ENCODE results near the gene GLB1L. TPM values are rescaled to one million over a fixed set of nuclear protein-coding genes. Genes with fewer than 3 reads are reported as not detected.

GLB1L gene
- total and polyA plus RNA-seq, 2 of the 8 experiments (the other 6 are each of a cell fraction or from before 2014, with no cell fraction given): 3.7 to 4.0 TPM

- Histone ChIP-seq H4K91ac (replicated peaks; ENCODE audit: insufficient read length, low read length) (no peak overlapping the region), H3K18ac (ENCODE audit: extremely low read depth, low read length) (no peak overlapping the region), H3K9me3 (ENCODE audit: insufficient read depth in 2 of 2, low read depth in 1 of 2, low read length in 1 of 2) (no peaks in the 10 kb centered on the region), H3K36me3 (ENCODE audit: control insufficient read depth in 2 of 4, insufficient read depth in 4 of 4, low read length in 3 of 4) (no peaks in the 10 kb centered on the region), H3K4ac (replicated peaks; ENCODE audit: insufficient read length, low read depth, low read length) (no peak overlapping the region), H2AFZ (ENCODE audit: low read length) (no peak overlapping the region), H3K14ac (ENCODE audit: insufficient read length) (no peak overlapping the region), H3K56ac (replicated peaks; ENCODE audit: insufficient read length, low read depth, low read length) (no peak overlapping the region), H4K8ac (ENCODE audit: extremely low read depth, insufficient read depth, low read length) (no peak overlapping the region), H2BK5ac (ENCODE audit: low read depth, low read length) (no peak overlapping the region), H3K23ac (ENCODE audit: insufficient read length) (no peak overlapping the region), H2BK20ac (ENCODE audit: low read length) (no peak overlapping the region), H2AK5ac (ENCODE audit: low read depth, low read length) (no peak overlapping the region), H3K27me3 (replicated peaks in 1 of 4; ENCODE audit: control insufficient read depth in 3 of 4, extremely low read depth in 1 of 4, insufficient read depth in 3 of 4, low read length in 3 of 4) (peaks cover 0 to 4% (median 2%) of the 10 kb centered on the region in 4 experiments; a peak in 3 of 7 replicates), H4K5ac (ENCODE audit: insufficient read length, low read depth, low read length) (no peak overlapping the region), H2BK120ac (replicated peaks; ENCODE audit: low read depth, low read length) (no peak overlapping the region), H3K23me2 (ENCODE audit: low read depth, low read length) (no peaks in the 10 kb centered on the region), H3K79me2 (ENCODE audit: control insufficient read depth in 1 of 2, insufficient read depth in 2 of 2, low read length in 2 of 2) (no peaks in the 10 kb centered on the region), H3K4me1 (replicated peaks in 1 of 4; ENCODE audit: control insufficient read depth in 3 of 4, insufficient read depth in 4 of 4, low read length in 3 of 4) (no peaks in the 10 kb centered on the region), H3K79me1 (ENCODE audit: low read depth, low read length) (no peaks in the 10 kb centered on the region), H2BK12ac (ENCODE audit: low read depth, low read length) (no peak overlapping the region), H3K27ac (ENCODE audit: low read depth, low read length) (no peak overlapping the region), H3K9ac (replicated peaks in 1 of 4; ENCODE audit: extremely low read depth in 1 of 4, low read depth in 3 of 4, low read length in 3 of 4) (no peak overlapping the region), H3K4me3 (ENCODE audit: extremely low read depth in 1 of 4, insufficient read depth in 2 of 4, low read depth in 3 of 4, low read length in 4 of 4) (no peak overlapping the region), H3K4me2 (ENCODE audit: insufficient read depth in 1 of 2, low read depth in 2 of 2, low read length in 2 of 2) (no peak overlapping the region), H4K20me1 (replicated peaks in 1 of 2; ENCODE audit: control insufficient read depth in 1 of 2, insufficient read depth in 2 of 2, low read length in 2 of 2) (no peaks in the 10 kb centered on the region), H2BK15ac (ENCODE audit: low read length) (no peak overlapping the region)
- no peak for DNase-seq (ENCODE audit: low read depth in 1 of 2, low spot score in 2 of 2)
- WGBS, 2 experiments (ENCODE audit: extremely low coverage in 1 of 2, insufficient coverage in 1 of 2, insufficient read length in 1 of 2, insufficient replicate concordance in 2 of 2, low coverage in 1 of 2, low lambda C conversion rate in 2 of 2, missing lambda C conversion rate in 1 of 2): 71% methylated on average over 5 of the region's 5 CpGs; no CpG with 5 or more reads in 1 of the 2 experiments
- FAIRE-seq: no peak
- CTCF ChIA-PET (ENCODE audit: partially characterized antibody): interaction anchor here (0.9 to 4.9 kb wide), 5 partner anchors 11 to 107 kb away, joined by 3 to 25 read pairs (median 3); partner anchors contain the start of gene DNAJB2
- no peak for TF ChIP-seq JUN (IDR thresholded peaks at IDR 0.05; ENCODE audit: low read depth, low read length)
- TF ChIP-seq CBX8 (IDR thresholded peaks at IDR 0.05; ENCODE audit: borderline replicate concordance, low read depth, low read length): no peak
- no peak for TF ChIP-seq SIRT6 (IDR thresholded peaks at IDR 0.05; ENCODE audit: low read length)
- no peak for TF ChIP-seq USF2 (IDR thresholded peaks at IDR 0.05; ENCODE audit: low read length)
- TF ChIP-seq MAFK (IDR thresholded peaks at IDR 0.05; ENCODE audit: low read depth, low read length): no peak
- no peak for TF ChIP-seq POLR2AphosphoS5 (IDR thresholded peaks at IDR 0.05; ENCODE audit: low read depth, low read length)
- POLR2A ChIA-PET (ENCODE audit: partially characterized antibody): no interaction called here
Measured at GRCh38 chr2:219266232-219266631, 21.0 kb upstream of the GLB1L start.
